K562 (cell line): ENCODE data around the gene TPK1. TPM values are rescaled to one million over a fixed set of nuclear protein-coding genes. Genes with fewer than 3 reads are reported as not detected.
A peak's percentile ranks its signal among the peaks of the same experiment; 100 is the strongest.

Source experiments
- ATAC-seq: fragments of 200-7000 bp; cut with Tn5 transposase; 3 replicates; pipeline ENCODE4 v1.9.1; 2020; ENCODE audit warnings: moderate library complexity
- BruUV-seq: library from RNA; stranded (reverse); fragments of 400-500 nt; replicated peaks from 2 replicates; lab custom pipeline; 2021; lab: Mats Ljungman, UMichigan
- CTCF ChIA-PET: fragments of 300-600 bp; formaldehyde crosslinking; extraction: SDS; loops from one replicate; lab custom pipeline; 2021; ENCODE audit warnings: low intra/inter-chr PET ratio; lab: Yijun Ruan, JAX
- POLR2A ChIA-PET: fragments of 300-600, 350-650 bp; sonication (Branson Sonifier 250); formaldehyde crosslinking; extraction: SDS; loops from one replicate; lab custom pipeline; 2021; ENCODE audit warnings: antibody characterized with exemption, inconsistent platforms; lab: Yijun Ruan, JAX
- DNase-seq, 4 experiments: peaks; one replicate each; pipeline versions ENCODE4 v3.0.0 to v3.0.0-alpha.2; 2011 to 2018; ENCODE audit warnings: low spot score in 3 of 4, mixed read lengths in 3 of 4; ENCODE audit errors: extremely low read depth in 1 of 4
- FAIRE-seq: peaks from 2 replicates; lab custom pipeline; 2011; peaks lifted over from hg19 to GRCh38; lab: Jason Lieb, UNC
- H2AFZ ChIP-seq: 2 replicates; pipeline ENCODE4 v1.6.0; 2011; ENCODE audit warnings: low read depth, low read length, control low read depth, inconsistent platforms
- H3K27ac ChIP-seq: fragments of 200-600 bp; 3 replicates; pipeline ENCODE4 v1.8.0; 2011; ENCODE audit warnings: low read depth, mild to moderate bottlenecking, control low read depth, inconsistent platforms, low read length, moderate library complexity, mixed read lengths; ENCODE audit errors: extremely low read depth
- H3K27me3 ChIP-seq, 2 experiments: fragments of 300-600 bp in 1 of 2; 2 replicates in 1 of 2; 3 replicates in 1 of 2; pipeline versions ENCODE4 v1.6.0 to v1.8.0; 2011; ENCODE audit warnings: inconsistent platforms in 2 of 2, low read length in 2 of 2, mild to moderate bottlenecking in 1 of 2, mixed read lengths in 1 of 2, moderate library complexity in 1 of 2; ENCODE audit not compliant: control insufficient read depth in 2 of 2, insufficient read depth in 2 of 2
- H3K36me3 ChIP-seq: fragments of 300-600 bp; 3 replicates; pipeline ENCODE4 v1.8.0; 2011; ENCODE audit warnings: mild to moderate bottlenecking, low read length, inconsistent platforms; ENCODE audit not compliant: control insufficient read depth, insufficient read depth
- H3K4me1 ChIP-seq, 2 experiments: fragments of 200-600 bp in 1 of 2; replicated peaks in 1 of 2; 2 replicates in 1 of 2; 3 replicates in 1 of 2; pipeline versions ENCODE4 v1.5.1 to v1.8.0; 2011; ENCODE audit warnings: inconsistent platforms in 2 of 2, low read length in 2 of 2, mild to moderate bottlenecking in 1 of 2, mixed read lengths in 1 of 2, moderate library complexity in 1 of 2; ENCODE audit not compliant: control insufficient read depth in 2 of 2, insufficient read depth in 2 of 2
- H3K4me2 ChIP-seq: 2 replicates; pipeline ENCODE4 v1.6.1; 2011; ENCODE audit warnings: low read length, control low read depth, inconsistent platforms, mixed read lengths; ENCODE audit not compliant: insufficient read depth
- H3K4me3 ChIP-seq: fragments of 200-600 bp; sonication (generic), shearing (Covaris generic); 2 replicates; pipeline ENCODE4 v1.5.1; 2016; ENCODE audit warnings: control low read depth, inconsistent platforms
- H3K79me2 ChIP-seq: fragments of 200-600 bp; 3 replicates; pipeline ENCODE4 v1.8.0; 2011; ENCODE audit warnings: low read length, inconsistent platforms; ENCODE audit not compliant: control insufficient read depth, insufficient read depth
- H3K9ac ChIP-seq, 2 experiments: 2 replicates each; pipeline versions ENCODE4 v1.6.0 to v1.6.1; 2011; ENCODE audit warnings: low read depth in 2 of 2, low read length in 2 of 2, control low read depth in 1 of 2, inconsistent platforms in 1 of 2, mild to moderate bottlenecking in 1 of 2, mixed read lengths in 1 of 2; ENCODE audit not compliant: insufficient read depth in 1 of 2
- H3K9me1 ChIP-seq: one replicate; pipeline ENCODE4 v1.6.0; 2011; ENCODE audit warnings: inconsistent platforms, mild to moderate bottlenecking, low read length, moderate library complexity; ENCODE audit not compliant: control insufficient read depth, insufficient read depth
- H3K9me3 ChIP-seq: replicated peaks from 2 replicates; pipeline ENCODE4 v1.5.1; 2011; ENCODE audit warnings: low read depth, low read length, inconsistent platforms; ENCODE audit not compliant: control insufficient read depth, insufficient read depth
- H4K20me1 ChIP-seq: replicated peaks from 2 replicates; pipeline ENCODE4 v1.6.1; 2011; ENCODE audit warnings: low read length, inconsistent platforms, mixed read lengths; ENCODE audit not compliant: control insufficient read depth, insufficient read depth
- CEBPB ChIP-seq: fragments of 450-650 bp; IDR thresholded peaks from 2 replicates; pipeline ENCODE4 v1.6.1; 2016; ENCODE audit warnings: missing genetic modification characterization, missing compliant biosample characterization
- CEBPG ChIP-seq, 3 experiments: fragments of 200-800 bp in 1 of 3; sonication (Bioruptor generic) in 1 of 3; sonication (generic) in 1 of 3; formaldehyde crosslinking in 1 of 3; IDR thresholded peaks in 2 of 3; conservative IDR thresholded peaks in 1 of 3; 2 replicates each; pipeline versions ENCODE4 v1.6.1 to v1.8.0; 2016 to 2022; ENCODE audit warnings: missing compliant biosample characterization in 2 of 3, missing genetic modification characterization in 2 of 3, mild to moderate bottlenecking in 1 of 3, missing genetic modification reagents in 1 of 3
- CGGBP1 ChIP-seq: fragments of 250-450 bp; sonication (Bioruptor Pico); IDR thresholded peaks from 2 replicates; pipeline ENCODE4 v1.9.0; 2021; ENCODE audit warnings: mild to moderate bottlenecking
- ESRRA ChIP-seq: fragments of 450-650 bp; IDR thresholded peaks from 2 replicates; pipeline ENCODE4 v1.6.1; 2014; ENCODE audit warnings: low read depth, mild to moderate bottlenecking, moderate library complexity, borderline replicate concordance
- KLF1 ChIP-seq: fragments of 450-650 bp; IDR thresholded peaks from 2 replicates; pipeline ENCODE4 v1.6.1; 2016; ENCODE audit warnings: missing genetic modification characterization, missing compliant biosample characterization
- LEF1 ChIP-seq: fragments of 450-650 bp; IDR thresholded peaks from 2 replicates; pipeline ENCODE4 v1.6.1; 2016; ENCODE audit warnings: mild to moderate bottlenecking
- NCOR1 ChIP-seq: fragments of 450-650 bp; IDR thresholded peaks from 2 replicates; pipeline ENCODE4 v1.6.1; 2016; ENCODE audit warnings: mild to moderate bottlenecking, moderate library complexity
- PTTG1 ChIP-seq: fragments of 450-650 bp; IDR thresholded peaks from 2 replicates; pipeline ENCODE4 v1.6.1; 2016; ENCODE audit warnings: low read depth, mild to moderate bottlenecking, missing genetic modification characterization, missing compliant biosample characterization
- RFX5 ChIP-seq: IDR thresholded peaks from 2 replicates; pipeline ENCODE4 v1.6.1; 2011; ENCODE audit warnings: low read depth, mild to moderate bottlenecking, improper control_type of control experiment, low read length
- SREBF2 ChIP-seq: sonication (generic); formaldehyde crosslinking; IDR thresholded peaks from 2 replicates; pipeline ENCODE4 v1.4.0; 2020; ENCODE audit warnings: mild to moderate bottlenecking, missing genetic modification reagents
- ZBTB2 ChIP-seq: fragments of 450-650 bp; IDR thresholded peaks from 2 replicates; pipeline ENCODE4 v1.6.1; 2016; ENCODE audit warnings: antibody characterized with exemption
- ZNF766 ChIP-seq: fragments of 200-800 bp; sonication (Bioruptor generic); conservative IDR thresholded peaks from 2 replicates; pipeline ENCODE4 v1.6.1; 2016; ENCODE audit warnings: missing genetic modification characterization, missing compliant biosample characterization
- WGBS: fragments of 100-300 bp; shearing (Covaris generic); methylation state at CpG from one replicate; pipeline ENCODE4 v1.1.6; 2016; ENCODE audit warnings: low coverage, mixed read lengths; ENCODE audit not compliant: insufficient coverage; ENCODE audit errors: missing lambda C conversion rate; 5-methylcytosine and 5-hydroxymethylcytosine counted together
- in situ Hi-C: fragments of 300-500 bp; cut with MboI; formaldehyde crosslinking; loops from 4 replicates; pipeline ENCODE4 v1.15.0; 2018; ENCODE audit warnings: inconsistent platforms, mixed read lengths
- intact Hi-C: fragments of 100-400 bp; cut with micrococcal nuclease; formaldehyde crosslinking; loops from 2 replicates; pipeline ENCODE4 v1.14.2; 2022
- polyA plus RNA-seq, 8 experiments: library from polyadenylated mRNA; depleted of rRNA in 4 of 8; stranded (reverse) in 5 of 8; unstranded in 3 of 8; fragments of >200 nt; fragmentation: Nextera tagmentation in 2 of 8; fragmentation: Illumina TruSeq in 1 of 8; extraction: Ambion mirVana in 2 of 8; extraction: Trizol in 1 of 8; gene quantifications; 2 replicates each; pipeline versions ENCODE4 v1.2.1 to v1.2.3, GENCODE V29; 2011 to 2014; ENCODE audit warnings: inconsistent platforms in 1 of 8, missing spikeins in 1 of 8
- total RNA-seq, 7 experiments: library from RNA; depleted of rRNA in 6 of 7; stranded (reverse); fragments of >200 nt in 6 of 7; fragmentation: Illumina TruSeq in 2 of 7; extraction: Trizol in 2 of 7; gene quantifications; 2 replicates each; pipeline versions ENCODE4 v1.2.1 to v1.2.3, GENCODE V29; 2011 to 2021; ENCODE audit warnings: low replicate concordance in 1 of 7

Gene TPK1
- total and polyA plus RNA-seq, 9 of the 15 experiments (the other 6 are each of a cell fraction or from before 2014, with no cell fraction given), result 5.1 to 16.2 (median 9.2) TPM

- Histone ChIP-seq H3K4me3 (no peak overlapping the region), H3K27ac (no peak overlapping the region), H3K9me1 (no peaks in the 10 kb centered on the region), H3K9ac (no peak overlapping the region), H3K36me3 (no peaks in the 10 kb centered on the region), H3K9me3 (no peaks in the 10 kb centered on the region), H3K4me2 (no peak overlapping the region), H3K79me2 (no peaks in the 10 kb centered on the region), H4K20me1 (no peaks in the 10 kb centered on the region), H3K27me3 (no peaks in the 10 kb centered on the region), H3K4me1 (no peaks in the 10 kb centered on the region), H2AFZ (no peak overlapping the region)
- no peak for DNase-seq
- no peak for FAIRE-seq
- intact Hi-C loops (no loop called here), in situ Hi-C loops (no loop called here)
- ATAC-seq, result no peak
- ChIA-PET POLR2A (interaction anchor here (1.0 kb wide), 1 partner anchor 16 kb away, joined by 4 read pairs; no protein-coding TSS in a partner anchor), CTCF (no interaction called here)
- TF ChIP-seq CEBPB (tag) (peak; percentile 60), CEBPG (CRISPR knock-in tag; IDR thresholded peaks at IDR 0.05) (no peak), CEBPG (tag; conservative IDR thresholded peaks at IDR 0.05 in 1 of 2, IDR thresholded peaks at IDR 0.05 in 1 of 2) (peak in 1 of 2 experiments; percentile 56; a peak in 1 of 4 replicates), RFX5 (no peak)
- no TSS peak for BruUV-seq
- 0% methylated on average over 3 of the region's 3 CpGs for WGBS
These were observed 421.0 kb downstream of the TPK1 start for GRCh38 chr7:144414815-144415214.

- POLR2A ChIA-PET, result interaction anchor here (0.5 to 0.6 kb wide), 2 partner anchors 236 to 306 kb away, joined by 3 to 4 read pairs; no protein-coding TSS in a partner anchor
- Histone ChIP-seq H3K9me1 (no peaks in the 10 kb centered on the region), H3K4me3 (no peak overlapping the region), H3K27me3 (peaks cover 0 to under 1% of the 10 kb centered on the region in 2 experiments; a peak in 2 of 5 replicates), H3K27ac (no peak overlapping the region), H3K36me3 (no peaks in the 10 kb centered on the region), H3K9me3 (no peaks in the 10 kb centered on the region), H3K79me2 (no peaks in the 10 kb centered on the region), H3K9ac (no peak overlapping the region), H4K20me1 (no peaks in the 10 kb centered on the region), H3K4me1 (no peaks in the 10 kb centered on the region), H3K4me2 (no peak overlapping the region), H2AFZ (no peak overlapping the region)
- in situ Hi-C loops, result no loop called here
- DNase-seq (no peak), FAIRE-seq (no peak), ATAC-seq (no peak)
- CTCF ChIA-PET, result no interaction called here
- intact Hi-C loops, result no loop called here
- BruUV-seq, result no TSS peak
- TF ChIP-seq SREBF2 (no peak), ESRRA (no peak), CGGBP1 (CRISPR knock-in tag) (no peak), PTTG1 (tag) (no peak), ZNF766 (CRISPR knock-in tag) (no peak), ZBTB2 (no peak), NCOR1 (no peak), KLF1 (tag) (no peak), LEF1 (no peak)
- WGBS, result 0% methylated on average over 4 of the region's 4 CpGs
These were observed 425.4 kb downstream of the TPK1 start for GRCh38 chr7:144410441-144410840.
